IMR-90 (cell line): ENCODE data around the gene OR2T6.

ENCODE experiments used
- CTCF ChIP-seq: conservative IDR thresholded peaks from 2 replicates; pipeline ENCODE4 v1.5.1; 2012; ENCODE audit warnings: mild to moderate bottlenecking, low read depth, low read length, improper control_type of control experiment
- FOS ChIP-seq: fragments of 150-350 bp; IDR thresholded peaks from 2 replicates; pipeline ENCODE4 v1.6.1; 2016; ENCODE audit warnings: low read depth, low read length
- MXI1 ChIP-seq: IDR thresholded peaks from 2 replicates; pipeline ENCODE4 v1.6.1; 2012; ENCODE audit warnings: low read depth, mild to moderate bottlenecking, low read length, moderate library complexity, borderline replicate concordance
- NFE2L2 ChIP-seq: fragments of 150-350 bp; IDR thresholded peaks from 2 replicates; pipeline ENCODE4 v1.6.1; 2016; ENCODE audit warnings: low read depth, mild to moderate bottlenecking, low read length
- POLR2A ChIP-seq: IDR thresholded peaks from 2 replicates; pipeline ENCODE4 v1.6.1; 2012; ENCODE audit warnings: mild to moderate bottlenecking, low read depth, low read length
- RAD21 ChIP-seq: IDR thresholded peaks from 2 replicates; pipeline ENCODE4 v1.6.1; 2012; ENCODE audit warnings: low read length, improper control_type of control experiment
- RCOR1 ChIP-seq: IDR thresholded peaks from 2 replicates; pipeline ENCODE4 v1.6.1; 2012; ENCODE audit warnings: mild to moderate bottlenecking, low read length, improper control_type of control experiment; ENCODE audit not compliant: insufficient replicate concordance
- SMC3 ChIP-seq: fragments of 150-350 bp; IDR thresholded peaks from 2 replicates; pipeline ENCODE4 v1.6.1; 2016; ENCODE audit warnings: low read depth, mild to moderate bottlenecking, antibody characterized with exemption, low read length, moderate library complexity

GRCh38 chr1:248373761-248374160 lies 1.8 kb upstream of the OR2T6 start:
- no peak for TF ChIP-seq CTCF
- no peak for TF ChIP-seq MXI1
- no peak for TF ChIP-seq RCOR1
- TF ChIP-seq POLR2A = no peak
- TF ChIP-seq SMC3 = no peak
- TF ChIP-seq RAD21 = no peak
- TF ChIP-seq FOS = no peak
- TF ChIP-seq NFE2L2 = no peak
